HFFc6 (cell line): ENCODE results near the gene AKR1B1. TPM values are rescaled to one million over a fixed set of nuclear protein-coding genes. Genes with fewer than 3 reads are reported as not detected.

Experiments
- DNase-seq: peaks from one replicate; pipeline ENCODE4 v3.0.0-alpha.2; 2018
- H3K27ac Mint-ChIP-seq: 2 replicates; pipeline ENCODE4 v1.8.0; 2020; ENCODE audit warnings: mild to moderate bottlenecking, mixed read lengths
- H3K27me3 Mint-ChIP-seq: 2 replicates; pipeline ENCODE4 v1.8.0; 2021; ENCODE audit warnings: mild to moderate bottlenecking, moderate library complexity, mixed read lengths; ENCODE audit not compliant: insufficient read depth
- H3K36me3 Mint-ChIP-seq: 2 replicates; pipeline ENCODE4 v1.8.0; 2021; ENCODE audit warnings: low read depth, mixed read lengths
- H3K4me1 Mint-ChIP-seq: 2 replicates; pipeline ENCODE4 v1.8.0; 2020; ENCODE audit warnings: low read depth, mixed read lengths
- H3K4me3 Mint-ChIP-seq: 2 replicates; pipeline ENCODE4 v1.8.0; 2020; ENCODE audit warnings: mild to moderate bottlenecking, moderate library complexity, mixed read lengths
- H3K9me3 Mint-ChIP-seq: 2 replicates; pipeline ENCODE4 v1.8.0; 2020; ENCODE audit warnings: mild to moderate bottlenecking, mixed read lengths
- CTCF ChIP-seq: fragments of 200-600 bp; sonication (generic); IDR thresholded peaks from 2 replicates; pipeline ENCODE4 v1.5.0; 2021; ENCODE audit warnings: antibody characterized with exemption, mild to moderate bottlenecking
- total RNA-seq, 6 experiments: library from RNA; stranded (reverse); fragmentation: NEBNext Ultra II Directional; extraction: Animal tissue kit (Norgen Biotek cat#: 25700); gene quantifications; 2 replicates in 1 of 6; 3 replicates in 5 of 6; pipeline ENCODE4 v1.2.3, GENCODE V29; 2021

The AKR1B1 gene
- total RNA-seq, 6 experiments from 2014 or later, result 208 to 232 (median 223) TPM

GRCh38 chr7:134395604-134396003, 63.3 kb downstream of the AKR1B1 start:
- no peak overlapping the region for H3K4me3 Mint-ChIP-seq
- no peak overlapping the region for H3K27ac Mint-ChIP-seq
- no peaks in the 10 kb centered on the region for H3K9me3 Mint-ChIP-seq
- H3K36me3 Mint-ChIP-seq, result no peaks in the 10 kb centered on the region
- DNase-seq, result no peak
- H3K4me1 Mint-ChIP-seq, result peaks cover 6% of the 10 kb centered on the region
- no peak for TF ChIP-seq CTCF
- peaks cover 29% of the 10 kb centered on the region for H3K27me3 Mint-ChIP-seq

GRCh38 chr7:134394056-134394455, 64.8 kb downstream of the AKR1B1 start:
- no peak for TF ChIP-seq CTCF
- Mint-ChIP-seq H3K9me3 (no peaks in the 10 kb centered on the region), H3K27ac (no peak overlapping the region), H3K27me3 (peaks cover 28% of the 10 kb centered on the region), H3K36me3 (no peaks in the 10 kb centered on the region), H3K4me1 (peaks cover 6% of the 10 kb centered on the region), H3K4me3 (no peak overlapping the region)
- no peak for DNase-seq

Other genes starting within 250 kb of the AKR1B1 start
- 10 to 100 TPM; 21.0 to 32.3 (median 29.4) TPM for gene SLC35B4, start 142.2 kb downstream of the AKR1B1 start, total RNA-seq
- under 1 TPM in 5 of 6 experiments, not detected in 1; 0.35 to 0.56 (median 0.43) TPM for gene AKR1B10, start 68.5 kb upstream of the AKR1B1 start, total RNA-seq
- gene AKR1B15, start 90.0 kb upstream of the AKR1B1 start, total RNA-seq, result not detected
- gene BPGM, start 187.8 kb upstream of the AKR1B1 start, total RNA-seq, result 10 to 100 TPM; 34.4 to 57.3 (median 39.3) TPM